ENCODE data around the gene ADCYAP1.
"Not testable (repeated sequence)": the region's sequence is repeated elsewhere in the genome, so short reads cannot be mapped to it uniquely, and the experiment has no call there.

ADCYAP1 gene

GRCh38 chr18:904218-905090 is at the start of gene ADCYAP1:
TSS of gene ADCYAP1 (plus strand) at chr18:904871. CDS start at chr18:905387, 516 bp downstream.
- DNase-seq: peak; percentile 65

GRCh38 chr18:857986-858385 is 46.7 kb upstream of the ADCYAP1 start:
- no peak for DNase-seq

DNA sequence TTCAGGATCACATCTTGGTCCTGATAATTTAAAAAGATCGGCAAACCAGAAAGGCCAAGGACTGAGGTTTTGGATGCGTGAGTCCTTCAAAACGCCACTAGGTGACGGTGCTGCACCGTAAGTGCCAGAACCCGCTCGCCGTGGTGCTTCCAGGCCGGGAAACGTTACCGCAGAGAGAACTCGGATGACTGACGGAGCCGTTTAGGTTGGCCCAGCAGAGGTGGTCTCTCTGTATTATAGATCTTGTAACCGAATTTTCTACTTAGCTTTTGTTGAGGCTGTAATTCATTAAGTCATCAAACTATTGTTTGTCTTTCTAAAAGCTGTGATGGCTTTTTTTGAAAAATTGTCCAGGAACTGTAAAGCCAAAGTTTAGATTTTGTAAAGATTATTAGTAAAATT is 39.8 kb upstream of the ADCYAP1 start:
- peak; percentile 76 for DNase-seq

GRCh38 chr18:867257-867656 is 37.4 kb upstream of the ADCYAP1 start:
- DNase-seq: no peak

DNA sequence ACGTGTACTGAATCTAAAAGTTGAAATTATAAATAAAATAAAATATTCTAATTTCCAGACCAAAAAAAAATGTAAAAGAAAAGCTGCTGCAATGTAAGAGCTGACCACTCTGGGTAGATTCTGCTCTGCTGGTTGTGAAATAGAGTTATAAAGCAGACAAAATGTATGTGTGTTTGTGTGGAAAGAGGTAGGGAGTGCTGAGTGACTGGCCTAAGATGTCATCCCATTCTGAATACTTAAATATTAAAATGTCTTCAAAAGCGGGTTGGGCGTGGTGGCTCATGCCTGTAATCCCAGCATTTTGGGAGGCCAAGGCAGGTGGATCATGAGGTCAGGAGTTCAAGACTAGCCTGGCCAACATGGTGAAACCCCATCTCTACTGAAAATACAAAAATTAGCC is 31.2 kb upstream of the ADCYAP1 start:
- not testable (repeated sequence) for DNase-seq

GRCh38 chr18:875912-876311 is 28.8 kb upstream of the ADCYAP1 start:
- no peak for DNase-seq

- DNase-seq: no peak
Measured at GRCh38 chr18:877238-877637, 27.4 kb upstream of the ADCYAP1 start.

DNA sequence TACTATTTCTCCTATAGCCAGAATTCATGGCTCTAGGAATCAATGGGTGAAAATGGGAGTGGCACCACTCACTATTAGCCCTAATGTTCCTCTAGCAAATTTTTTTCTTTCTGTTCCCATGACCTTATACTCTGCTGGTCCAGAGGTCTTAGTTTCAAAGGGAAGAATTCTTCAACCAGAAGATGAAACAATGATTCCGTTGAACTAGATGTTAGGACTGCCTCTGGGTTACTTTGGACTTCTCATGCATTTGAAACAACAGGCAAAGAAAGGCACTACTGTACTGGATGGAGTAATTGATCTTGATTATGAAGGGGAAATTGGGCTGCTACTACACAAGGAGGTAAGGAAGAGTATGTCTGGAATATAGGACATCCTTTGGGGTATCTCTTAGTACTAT is 18.6 kb upstream of the ADCYAP1 start:
- no peak for DNase-seq

DNA sequence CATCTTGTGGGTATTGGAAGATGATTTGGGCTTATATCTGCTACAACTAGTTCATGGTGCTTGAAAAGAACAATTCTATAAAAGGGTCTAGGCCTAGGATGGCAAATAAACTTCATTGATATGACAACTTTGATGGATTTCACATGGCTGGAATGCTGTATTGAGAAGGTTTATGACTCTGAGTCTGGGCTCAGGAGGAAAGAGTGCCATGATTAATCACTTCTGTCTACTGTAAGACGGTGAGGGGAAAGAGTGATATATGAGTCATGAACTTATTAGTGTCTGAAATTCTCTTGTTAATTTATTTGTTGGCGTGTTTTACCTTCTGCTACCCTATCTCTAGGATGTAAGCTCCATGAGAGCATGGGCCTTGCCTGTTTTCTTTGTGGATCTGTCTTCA is 17.0 kb upstream of the ADCYAP1 start:
- no peak for DNase-seq

DNA sequence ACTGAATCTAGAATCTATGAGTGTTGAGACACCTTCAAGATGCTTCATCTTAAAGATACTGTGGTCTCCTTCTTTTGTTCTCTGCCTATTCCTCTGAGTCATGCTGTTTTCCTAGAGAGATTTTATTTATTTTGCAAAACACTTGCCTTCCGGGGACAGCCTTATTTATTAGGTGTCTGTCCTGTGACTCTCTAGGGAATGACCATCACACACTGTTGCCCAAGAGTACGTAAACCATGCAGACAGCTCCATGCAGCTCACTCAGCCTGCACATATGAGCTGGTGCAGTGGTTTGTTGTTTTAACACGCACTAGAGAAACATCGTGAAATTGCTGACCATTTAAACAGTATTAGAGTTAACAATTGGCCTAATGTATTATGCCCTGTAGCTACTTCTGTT is 12.4 kb upstream of the ADCYAP1 start:
- no peak for DNase-seq

DNA sequence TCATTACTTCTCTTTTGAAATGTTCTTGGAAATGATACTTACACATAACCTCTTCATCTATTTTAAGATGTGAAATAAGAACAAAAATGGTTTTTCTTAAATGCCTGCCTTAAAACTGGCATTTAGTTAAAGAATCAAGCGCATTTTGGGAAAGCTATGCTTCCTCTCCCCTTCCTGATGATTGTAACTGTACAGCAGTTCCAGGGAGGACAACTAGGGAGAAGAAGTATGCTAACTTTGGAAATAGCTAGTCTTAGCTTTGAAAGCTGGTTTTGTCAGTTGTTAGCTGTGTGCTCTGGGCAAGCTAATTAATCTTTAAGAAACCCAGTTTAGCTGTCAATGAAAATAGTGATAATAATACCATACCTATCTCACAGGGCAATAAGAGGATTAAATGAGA is 8.4 kb upstream of the ADCYAP1 start:
- no peak for DNase-seq

DNA sequence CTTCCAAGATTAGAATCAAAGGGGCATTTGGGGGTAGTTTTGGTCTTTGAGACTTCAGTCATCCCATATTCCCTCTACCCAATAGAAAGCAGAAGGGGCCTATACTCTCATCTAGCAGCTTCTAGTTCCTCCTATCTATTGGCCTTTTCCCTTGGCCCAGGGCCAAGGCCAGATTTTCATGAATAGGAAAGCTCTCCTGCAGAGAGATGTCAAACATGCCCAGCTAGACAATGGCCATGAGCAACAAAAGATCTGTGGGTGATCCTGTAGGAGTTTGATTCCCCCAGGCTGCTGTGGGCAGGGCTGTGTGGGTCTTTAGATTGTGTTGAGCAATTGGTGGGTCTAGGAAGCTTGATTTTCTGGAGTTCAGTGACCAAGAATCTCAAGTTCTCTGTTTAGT is 2.9 kb upstream of the ADCYAP1 start:
- peak; percentile 83 for DNase-seq

DNA sequence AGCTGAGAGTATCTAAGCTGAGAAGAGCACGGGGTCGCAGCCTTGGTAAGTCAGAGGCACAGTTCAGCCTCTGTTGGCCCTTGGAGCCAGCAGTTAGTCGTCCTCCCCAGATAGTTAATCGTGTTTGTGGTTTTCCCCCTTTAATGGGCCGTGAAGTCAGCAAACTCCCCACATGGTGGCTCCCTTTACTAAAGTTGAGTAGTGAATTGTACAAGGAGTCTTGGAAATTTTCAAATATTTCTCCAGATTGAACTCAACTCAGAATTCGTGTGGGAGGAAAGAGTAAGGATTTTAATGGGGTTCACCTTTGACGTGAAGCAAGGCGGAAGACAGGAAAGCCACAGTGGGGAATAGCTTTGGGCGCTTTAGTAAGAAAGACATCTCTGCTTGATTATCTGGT is 2.4 kb upstream of the ADCYAP1 start:
- peak; percentile 73 for DNase-seq

GRCh38 chr18:903701-904100 is 970 bp upstream of the ADCYAP1 start:
- peak; percentile 40 for DNase-seq

DNA sequence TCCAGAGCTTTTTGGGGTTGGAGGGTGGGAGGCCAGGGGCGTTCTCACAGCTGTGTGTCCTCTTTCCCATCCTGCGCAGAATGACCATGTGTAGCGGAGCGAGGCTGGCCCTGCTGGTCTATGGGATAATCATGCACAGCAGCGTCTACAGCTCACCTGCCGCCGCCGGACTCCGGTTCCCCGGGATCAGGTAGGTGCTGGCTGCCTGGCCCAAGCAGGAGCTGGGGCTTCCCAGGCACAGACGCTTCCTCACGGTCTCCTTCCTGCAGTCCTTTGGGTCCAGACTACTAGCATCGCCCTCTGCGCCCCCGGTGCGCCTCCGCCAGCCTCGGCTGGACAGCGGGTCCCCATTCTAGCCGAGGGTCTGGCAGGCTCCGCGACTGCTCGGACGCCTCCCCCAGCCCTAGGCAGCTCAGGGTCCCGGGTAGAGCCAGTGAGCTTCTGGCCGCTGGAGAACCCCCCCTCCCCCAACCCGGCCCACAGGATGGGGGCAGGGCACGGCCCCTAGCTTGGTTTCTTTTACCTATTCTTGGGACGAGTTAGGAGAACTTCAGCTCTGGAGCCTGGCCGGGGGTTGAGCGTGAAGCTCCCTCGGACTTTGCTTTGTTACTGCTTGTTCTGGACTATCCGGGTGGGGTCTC is 756 bp downstream of the ADCYAP1 start:
- peak; percentile 18 for DNase-seq

- DNase-seq: no peak
Measured at GRCh38 chr18:905948-906415, 1.3 kb downstream of the ADCYAP1 start.

DNA sequence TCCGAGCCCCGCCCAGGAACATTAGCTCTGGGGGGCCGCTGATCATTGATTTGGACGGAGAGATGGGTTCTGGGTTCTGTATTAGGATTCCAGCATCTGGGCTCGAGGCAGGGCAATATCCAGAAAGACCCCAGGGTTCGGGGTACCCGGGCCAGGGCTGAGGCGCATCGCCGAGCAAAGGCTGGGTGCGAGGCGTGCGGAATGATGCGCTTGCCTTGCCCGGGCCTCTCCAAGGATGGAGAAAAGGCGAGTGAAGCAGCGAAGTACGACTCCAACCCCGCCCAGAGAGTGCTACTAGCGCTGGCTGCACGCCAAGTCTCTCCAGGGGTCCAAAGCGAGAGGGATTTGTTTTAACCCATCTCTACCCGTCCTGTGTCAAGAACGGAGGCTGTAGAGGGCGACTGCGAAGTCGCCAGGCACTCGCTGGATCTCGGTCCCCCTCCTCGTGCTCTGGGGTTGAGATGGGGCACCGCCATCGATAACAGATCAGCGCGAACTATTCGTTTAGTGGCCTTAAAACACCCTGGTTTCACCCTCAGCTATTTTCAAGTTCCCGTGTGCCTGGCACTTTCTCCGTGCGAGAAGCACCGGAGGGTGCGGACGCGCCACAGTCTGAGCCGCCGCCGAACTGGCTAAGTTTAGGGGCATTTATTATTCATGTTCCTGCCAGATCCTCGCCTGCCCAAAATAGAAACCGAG is 1.9 kb downstream of the ADCYAP1 start:
- DNase-seq: peak; percentile 77

GRCh38 chr18:907115-907884 is 2.6 kb downstream of the ADCYAP1 start:
- DNase-seq: peak; percentile 81

DNA sequence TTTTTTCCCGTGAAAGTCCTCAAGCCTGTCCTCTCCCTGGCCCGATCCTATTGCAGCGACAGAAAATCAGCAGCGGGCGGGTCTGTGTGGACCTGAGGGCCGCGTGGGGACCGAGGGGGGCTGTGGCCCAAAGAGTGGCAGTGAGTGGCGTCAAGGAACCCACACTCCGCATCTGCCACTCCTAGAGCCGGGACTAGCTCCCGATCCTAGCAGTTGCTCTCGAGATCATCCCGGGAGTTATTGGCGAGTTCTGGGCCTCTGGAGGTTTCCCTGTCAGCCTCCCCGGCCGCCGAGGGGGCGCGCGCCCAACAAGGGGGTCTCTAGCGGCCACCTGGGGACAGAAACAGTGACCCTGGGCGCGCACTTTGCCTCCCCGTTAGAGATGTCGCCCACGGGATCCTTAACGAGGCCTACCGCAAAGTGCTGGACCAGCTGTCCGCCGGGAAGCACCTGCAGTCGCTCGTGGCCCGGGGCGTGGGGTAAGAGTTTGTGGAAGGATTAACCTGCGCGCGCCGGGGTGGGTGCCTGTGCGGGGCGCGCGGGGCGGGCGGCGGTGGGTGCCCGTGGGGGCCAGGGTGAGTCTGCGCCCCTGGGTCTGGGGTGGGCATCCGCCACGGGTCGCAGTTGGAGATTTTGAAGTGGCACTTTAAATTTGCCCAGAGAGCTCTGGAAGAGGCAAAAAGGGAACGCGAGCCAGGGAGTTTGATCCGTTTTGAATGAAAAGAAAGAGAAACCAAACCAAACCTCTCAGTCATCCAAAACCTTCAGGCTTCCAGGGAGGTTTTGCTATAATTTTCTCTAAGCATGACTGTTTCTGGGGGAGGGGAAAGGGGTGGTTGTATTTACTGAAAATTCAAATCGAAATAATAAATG is 3.5 kb downstream of the ADCYAP1 start:
- peak; percentile 36 for DNase-seq

DNA sequence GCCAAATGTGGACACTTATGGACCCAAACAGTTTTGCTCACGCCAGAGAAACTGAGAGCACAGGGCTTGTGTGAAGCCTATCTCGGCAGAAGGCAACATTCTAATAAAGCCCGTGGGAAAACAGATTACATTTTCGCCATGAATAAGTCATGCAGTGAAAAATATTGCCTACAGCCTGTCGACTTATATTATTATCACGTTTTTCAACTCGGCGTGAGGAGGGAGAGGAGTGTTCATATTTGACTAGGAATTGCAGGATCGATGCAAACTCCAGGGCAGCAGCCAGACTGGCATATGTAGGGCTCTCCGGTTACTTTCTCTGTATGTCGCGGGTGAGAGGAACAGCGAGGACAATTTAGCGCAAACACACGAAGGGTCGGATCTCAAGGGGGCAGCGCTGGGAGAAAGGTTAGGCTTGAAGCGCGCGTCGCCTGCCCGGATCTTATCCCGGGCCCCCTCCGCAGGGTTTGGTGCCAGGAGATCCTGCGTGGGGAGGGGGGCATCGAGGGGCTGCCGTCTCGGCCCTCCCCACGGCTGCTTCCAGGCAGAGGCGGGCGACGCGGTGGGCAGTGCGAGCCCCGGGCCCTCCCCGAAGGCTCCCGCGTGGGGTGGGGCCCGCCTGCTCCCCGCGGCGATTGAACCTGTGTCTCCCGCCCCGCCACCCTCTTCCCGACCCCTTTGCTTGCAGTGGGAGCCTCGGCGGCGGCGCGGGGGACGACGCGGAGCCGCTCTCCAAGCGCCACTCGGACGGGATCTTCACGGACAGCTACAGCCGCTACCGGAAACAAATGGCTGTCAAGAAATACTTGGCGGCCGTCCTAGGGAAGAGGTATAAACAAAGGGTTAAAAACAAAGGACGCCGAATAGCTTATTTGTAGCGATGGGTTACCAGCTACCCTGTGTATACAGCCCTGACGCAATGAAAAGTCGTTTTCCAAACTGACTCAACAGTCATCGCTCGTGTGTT is 4.4 kb downstream of the ADCYAP1 start:
- peak; percentile 54 for DNase-seq

GRCh38 chr18:910247-910646 is 5.6 kb downstream of the ADCYAP1 start:
- no peak for DNase-seq
